ENCODE results near the gene USP32.

Gene USP32

GRCh38 chr17:60157487-60158040 lies 234.4 kb downstream of the USP32 start:
- no peak for FAIRE-seq
- DNase-seq (ENCODE audit: insufficient read length, low spot score) = no peak
- no peak for TF ChIP-seq POLR2A (IDR thresholded peaks at IDR 0.05; ENCODE audit: low read depth, low read length)

GRCh38 chr17:60156746-60157145 lies 235.2 kb downstream of the USP32 start:
- TF ChIP-seq POLR2A (IDR thresholded peaks at IDR 0.05; ENCODE audit: low read depth, low read length) = no peak
- DNase-seq (ENCODE audit: insufficient read length, low spot score) (no peak), FAIRE-seq (no peak)

DNA sequence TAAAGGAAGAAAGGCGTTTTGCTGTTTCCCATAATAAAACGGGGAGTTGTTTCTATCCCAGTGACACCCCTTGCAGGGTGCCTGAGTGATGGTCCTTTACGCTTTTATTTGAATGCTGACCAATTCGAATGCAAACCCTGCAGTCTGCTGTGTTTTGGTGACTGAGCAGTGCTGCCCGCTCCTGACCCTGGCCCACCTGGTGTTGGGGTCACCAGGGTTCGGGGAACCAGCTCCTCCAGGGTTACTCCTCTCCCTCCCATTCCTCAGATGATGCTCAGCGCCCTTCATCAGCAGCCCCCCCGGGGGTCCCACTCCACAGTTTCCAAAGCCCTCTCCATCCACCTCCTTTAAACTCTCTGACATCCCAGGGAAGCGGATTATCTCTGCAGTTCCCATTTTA lies 236.1 kb downstream of the USP32 start:
- DNase-seq (ENCODE audit: insufficient read length, low spot score) = no peak
- no peak for TF ChIP-seq POLR2A (IDR thresholded peaks at IDR 0.05; ENCODE audit: low read depth, low read length)
- FAIRE-seq = no peak

DNA sequence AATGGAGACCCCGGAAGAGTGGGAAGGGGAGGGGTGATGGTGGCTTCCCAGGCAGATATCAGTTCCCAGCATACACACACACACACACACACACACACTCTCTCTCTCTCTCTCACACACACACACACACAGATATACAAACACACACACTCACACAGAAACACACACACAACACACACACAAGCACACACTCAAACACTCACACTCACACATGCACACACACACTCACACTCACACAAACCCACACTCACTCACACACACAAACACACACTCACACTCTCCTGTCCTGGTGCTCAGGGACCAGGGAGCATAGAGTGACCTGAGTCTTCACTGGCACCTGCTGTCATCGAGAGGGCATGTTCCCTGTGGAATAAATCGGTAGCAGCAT lies 236.5 kb downstream of the USP32 start:
- no peak for DNase-seq (ENCODE audit: insufficient read length, low spot score)
- no peak for TF ChIP-seq POLR2A (IDR thresholded peaks at IDR 0.05; ENCODE audit: low read depth, low read length)
- no peak for FAIRE-seq

GRCh38 chr17:60154616-60155426 lies 237.1 kb downstream of the USP32 start:
- DNase-seq (ENCODE audit: insufficient read length, low spot score) (no peak), FAIRE-seq (no peak)
- TF ChIP-seq POLR2A (IDR thresholded peaks at IDR 0.05; ENCODE audit: low read depth, low read length) = no peak

GRCh38 chr17:60153606-60154390 lies 238.1 kb downstream of the USP32 start:
- DNase-seq (ENCODE audit: insufficient read length, low spot score) (no peak), FAIRE-seq (no peak)
- TF ChIP-seq POLR2A (IDR thresholded peaks at IDR 0.05; ENCODE audit: low read depth, low read length) = no peak

DNA sequence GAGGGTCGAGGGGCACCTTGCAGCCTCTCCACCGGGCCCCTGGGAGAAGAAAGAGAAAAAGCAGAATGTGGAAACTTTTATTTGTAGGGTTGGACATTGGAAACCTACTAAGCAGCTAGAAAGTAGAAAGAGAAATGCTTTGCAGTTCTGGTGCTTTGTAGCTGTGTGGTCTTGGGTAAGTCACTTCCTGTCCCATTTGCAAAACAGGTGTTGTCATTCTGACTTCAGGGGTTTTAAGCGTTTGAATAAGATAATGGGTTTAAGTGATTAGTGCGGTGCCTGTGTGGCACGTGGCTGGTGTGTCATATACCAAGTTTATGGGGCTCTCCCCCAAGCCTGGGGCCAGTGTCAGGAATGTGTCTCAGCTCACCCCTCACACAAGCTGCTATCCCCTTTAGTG lies 240.6 kb downstream of the USP32 start:
- no peak for FAIRE-seq
- DNase-seq (ENCODE audit: insufficient read length, low spot score) = no peak
- TF ChIP-seq POLR2A (IDR thresholded peaks at IDR 0.05; ENCODE audit: low read depth, low read length) = no peak

GRCh38 chr17:60149691-60150582 lies 242.0 kb downstream of the USP32 start, which contains the start of gene CA4:
CA4 (plus strand) TSS chr17:60149973; CDS start chr17:60150035, 62 bp downstream.
- no peak for DNase-seq (ENCODE audit: insufficient read length, low spot score)
- no peak for FAIRE-seq
- TF ChIP-seq POLR2A (IDR thresholded peaks at IDR 0.05; ENCODE audit: low read depth, low read length) = no peak

GRCh38 chr17:60148373-60148772 lies 243.6 kb downstream of the USP32 start:
- no peak for TF ChIP-seq POLR2A (IDR thresholded peaks at IDR 0.05; ENCODE audit: low read depth, low read length)
- DNase-seq (ENCODE audit: insufficient read length, low spot score) (no peak), FAIRE-seq (no peak)

- DNase-seq (ENCODE audit: insufficient read length, low spot score) = no peak
- no peak for TF ChIP-seq POLR2A (IDR thresholded peaks at IDR 0.05; ENCODE audit: low read depth, low read length)
- FAIRE-seq = no peak
Observed at GRCh38 chr17:60147553-60148223, 244.2 kb downstream of the USP32 start.

DNA sequence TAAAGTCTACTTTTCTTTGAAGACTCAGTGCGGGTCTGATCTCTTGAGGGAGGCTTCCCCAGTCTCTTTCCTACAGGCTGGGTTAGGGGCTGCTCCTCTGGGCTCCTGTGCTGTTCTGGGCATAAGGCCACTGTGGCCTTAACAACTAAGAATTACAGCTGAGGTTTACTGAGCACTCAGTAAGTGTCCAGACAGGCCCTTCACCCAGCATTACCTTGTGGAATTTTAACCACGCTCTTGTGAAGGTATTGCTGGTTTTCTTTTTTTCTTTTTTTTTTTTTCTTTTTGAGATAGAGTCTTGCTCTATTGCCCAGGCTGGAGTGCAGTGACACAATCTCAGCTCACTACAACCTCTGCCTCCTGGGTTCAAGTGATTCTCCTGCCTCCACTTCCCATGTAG lies 245.7 kb downstream of the USP32 start:
- FAIRE-seq (no peak), DNase-seq (ENCODE audit: insufficient read length, low spot score) (no peak)
- TF ChIP-seq POLR2A (IDR thresholded peaks at IDR 0.05; ENCODE audit: low read depth, low read length) = no peak

GRCh38 chr17:60145006-60145935 lies 246.7 kb downstream of the USP32 start:
- DNase-seq (ENCODE audit: insufficient read length, low spot score) (no peak), FAIRE-seq (no peak)
- no peak for TF ChIP-seq POLR2A (IDR thresholded peaks at IDR 0.05; ENCODE audit: low read depth, low read length)
